RKO (cell line): ENCODE results near the gene AUNIP.

Source experiments
- DNase-seq: peaks from one replicate; pipeline ENCODE4 v3.0.0-alpha.2; 2016; ENCODE audit warnings: low spot score

AUNIP gene

DNA sequence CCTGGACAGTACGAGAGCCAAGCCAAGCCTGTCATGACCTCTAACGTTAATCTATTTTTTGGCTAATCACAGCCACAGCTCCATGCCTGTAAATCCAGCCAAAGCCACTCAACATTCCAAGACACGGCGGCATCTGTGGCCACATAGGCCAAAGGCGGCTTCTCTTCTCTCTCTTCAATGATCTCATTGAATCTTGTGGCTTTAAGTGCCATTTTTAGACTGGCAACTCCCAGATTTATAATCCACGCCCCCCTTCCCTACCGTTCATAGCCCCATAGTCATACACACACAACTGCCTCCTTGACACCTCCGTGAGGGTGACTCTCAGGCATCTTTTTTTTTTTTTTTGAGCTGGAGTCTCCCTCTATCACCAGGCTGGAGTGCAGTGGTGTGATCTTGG, 64.9 kb downstream of the AUNIP start:
- DNase-seq = no peak

DNA sequence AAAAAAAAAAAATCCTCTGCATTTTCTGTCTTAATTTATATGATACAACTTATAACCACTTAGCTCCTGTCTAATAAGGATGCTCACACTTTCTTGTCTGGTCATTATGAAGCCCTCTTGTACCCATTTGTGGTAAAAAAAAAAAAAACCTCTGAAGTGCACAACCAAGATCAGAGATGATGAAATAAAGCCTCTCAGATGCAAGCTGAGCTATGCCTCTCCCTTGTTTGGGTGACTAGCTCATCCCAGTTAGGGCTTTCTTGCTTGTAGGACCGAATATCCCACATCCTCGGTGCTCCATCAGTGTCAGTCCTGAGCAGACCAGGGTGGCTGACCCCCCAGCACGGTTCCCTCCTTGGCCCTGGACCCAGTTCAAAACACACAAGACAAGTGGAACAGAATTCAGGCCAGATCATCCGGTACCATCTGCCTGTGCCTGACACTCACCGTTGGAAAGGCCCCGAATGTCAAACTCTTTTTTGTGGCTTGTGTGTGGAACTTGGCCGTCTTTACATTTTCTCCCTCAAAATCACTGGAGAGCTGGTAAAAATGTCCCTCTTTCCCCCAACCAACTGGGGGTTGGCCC, 65.6 kb downstream of the AUNIP start:
- no peak for DNase-seq

GRCh38 chr1:25792115-25792514, 67.1 kb downstream of the AUNIP start:
- no peak for DNase-seq

DNA sequence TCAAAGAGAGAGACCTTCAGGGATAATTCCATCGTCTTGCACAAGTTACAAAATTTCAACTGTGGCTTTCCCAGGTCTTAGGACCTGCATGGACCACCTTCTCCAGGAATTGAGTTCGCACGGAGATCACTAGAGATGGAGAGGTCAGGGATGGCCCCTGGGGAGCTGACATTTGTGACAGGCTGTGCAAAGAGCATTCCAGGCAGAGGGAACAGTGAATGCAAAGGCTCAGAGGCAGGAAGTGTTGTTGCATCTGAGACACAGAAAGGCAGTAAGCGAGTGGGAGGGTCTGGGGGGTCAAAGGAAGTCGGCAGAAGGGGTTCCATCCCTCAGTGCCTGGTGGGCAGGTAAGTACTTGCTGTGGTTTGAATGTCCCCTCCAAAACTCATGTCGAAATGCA, 68.8 kb downstream of the AUNIP start:
- no peak for DNase-seq

- DNase-seq = no peak
These were observed 71.5 kb downstream of the AUNIP start for GRCh38 chr1:25787760-25788166.

DNA sequence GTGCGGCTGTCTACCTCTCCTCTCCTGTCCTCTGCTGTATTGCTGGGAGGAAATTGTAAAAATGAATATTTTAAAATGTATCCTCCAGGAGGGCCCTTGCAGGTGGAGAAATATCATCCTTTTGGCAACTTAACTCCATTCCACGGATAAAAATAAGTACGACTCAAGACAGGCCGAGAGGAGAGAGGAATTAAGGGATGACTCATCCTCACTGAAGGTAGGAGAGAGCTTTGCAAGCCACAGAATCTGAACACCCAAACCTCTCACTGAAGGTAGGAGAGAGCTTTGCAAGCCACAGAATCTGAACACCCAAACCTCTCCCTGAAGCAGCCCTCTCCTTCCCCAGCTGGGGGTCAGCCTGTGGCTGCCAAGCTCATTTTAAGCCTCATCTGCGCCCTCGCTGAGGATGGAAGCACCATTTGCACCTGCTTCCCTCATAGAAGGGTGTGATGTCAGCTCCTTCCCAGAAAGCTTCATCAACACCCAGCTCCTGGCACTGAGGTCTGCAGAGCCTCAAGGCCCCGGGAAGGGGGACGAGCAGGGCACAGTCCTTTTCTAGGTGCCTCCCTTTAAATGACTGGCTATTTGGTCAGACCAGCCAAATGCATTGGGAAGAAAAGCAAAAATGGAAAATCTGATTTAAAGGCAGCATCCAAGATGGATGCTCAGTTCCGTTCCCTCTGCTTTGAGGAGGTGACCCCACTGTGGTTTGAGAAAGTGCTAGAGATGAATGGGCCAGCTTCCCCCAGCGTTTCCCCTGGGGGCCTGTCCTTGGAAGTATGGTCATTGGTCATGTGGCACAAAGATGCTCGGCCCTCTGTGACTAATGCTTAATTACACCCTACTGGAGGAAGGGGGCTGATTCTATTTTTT, 72.1 kb downstream of the AUNIP start:
- DNase-seq = no peak

- DNase-seq = no peak
These were observed 73.8 kb downstream of the AUNIP start for GRCh38 chr1:25785333-25786067.

- no peak for DNase-seq
These were observed 74.6 kb downstream of the AUNIP start for GRCh38 chr1:25784575-25785051.
